IMR-90 (cell line): Measurements from ENCODE around the gene PPP1R15A. TPM values are rescaled to one million over a fixed set of nuclear protein-coding genes. Genes with fewer than 3 reads are reported as not detected.

ENCODE experiments used
- ATAC-seq: fragments of 200-7000 bp; cut with Tn5 transposase; 2 replicates; pipeline ENCODE4 v1.9.1; 2020; ENCODE audit warnings: low read depth, mild to moderate bottlenecking, moderate library complexity
- BruUV-seq: library from RNA; stranded (reverse); fragments of 400-500 nt; replicated peaks from 2 replicates; lab custom pipeline; 2021; lab: Mats Ljungman, UMichigan
- CTCF ChIA-PET: fragments of 300-600 bp; formaldehyde crosslinking; extraction: SDS; loops from one replicate; lab custom pipeline; 2021; ENCODE audit warnings: antibody characterized with exemption; lab: Yijun Ruan, JAX
- POLR2A ChIA-PET: fragments of 300-600 bp; sonication (Branson Sonifier 250); formaldehyde crosslinking; loops from one replicate; lab custom pipeline; 2022; ENCODE audit warnings: antibody characterized with exemption; ENCODE audit not compliant: unreplicated experiment; lab: Charles Lee
- DNase-seq: peaks from one replicate; pipeline ENCODE4 v3.0.0; 2013
- H2AFZ ChIP-seq: replicated peaks from 2 replicates; pipeline ENCODE3; 2013; ENCODE audit warnings: low read length, mild to moderate bottlenecking; ENCODE audit not compliant: poor library complexity
- H2AK5ac ChIP-seq: 2 replicates; pipeline ENCODE4 v1.6.1; 2013; ENCODE audit warnings: low read depth, low read length, inconsistent platforms
- H2AK9ac ChIP-seq: replicated peaks from 2 replicates; pipeline ENCODE3; 2013; ENCODE audit warnings: mild to moderate bottlenecking, low read depth, low read length, moderate library complexity; ENCODE audit not compliant: poor library complexity
- H2BK120ac ChIP-seq: 2 replicates; pipeline ENCODE4 v1.6.1; 2013; ENCODE audit warnings: low read depth, low read length, inconsistent platforms
- H2BK15ac ChIP-seq: 3 replicates; pipeline ENCODE4 v1.6.1; 2013; ENCODE audit warnings: low read depth, low read length, inconsistent platforms
- H2BK20ac ChIP-seq: 2 replicates; pipeline ENCODE4 v1.6.1; 2013; ENCODE audit warnings: low read depth, mild to moderate bottlenecking, inconsistent platforms, low read length, moderate library complexity
- H2BK5ac ChIP-seq: 2 replicates; pipeline ENCODE4 v1.6.1; 2013; ENCODE audit warnings: mild to moderate bottlenecking, low read depth, low read length, inconsistent platforms; ENCODE audit not compliant: poor library complexity, severe bottlenecking
- H3K14ac ChIP-seq: replicated peaks from 2 replicates; pipeline ENCODE4 v1.6.1; 2013; ENCODE audit warnings: low read depth, low read length, inconsistent platforms
- H3K18ac ChIP-seq: 2 replicates; pipeline ENCODE4 v1.6.1; 2013; ENCODE audit warnings: low read depth, low read length, control low read depth
- H3K23ac ChIP-seq: 2 replicates; pipeline ENCODE4 v1.6.1; 2013; ENCODE audit warnings: low read depth, low read length, inconsistent platforms
- H3K27ac ChIP-seq: 2 replicates; pipeline ENCODE4 v1.5.1; 2013; ENCODE audit warnings: mild to moderate bottlenecking, control low read depth, low read length; ENCODE audit not compliant: insufficient read depth
- H3K27me3 ChIP-seq: 2 replicates; pipeline ENCODE4 v1.6.1; 2013; ENCODE audit warnings: low read length; ENCODE audit not compliant: control insufficient read depth, insufficient read depth
- H3K36me3 ChIP-seq: 2 replicates; pipeline ENCODE4 v1.6.1; 2013; ENCODE audit warnings: low read length, mixed read lengths; ENCODE audit not compliant: control insufficient read depth, insufficient read depth
- H3K4ac ChIP-seq: 2 replicates; pipeline ENCODE4 v1.6.1; 2013; ENCODE audit warnings: low read depth, low read length, inconsistent platforms
- H3K4me1 ChIP-seq: 2 replicates; pipeline ENCODE4 v1.6.1; 2013; ENCODE audit warnings: low read length, mixed read lengths; ENCODE audit not compliant: control insufficient read depth, insufficient read depth
- H3K4me2 ChIP-seq: 2 replicates; pipeline ENCODE4 v1.6.1; 2013; ENCODE audit warnings: low read depth, mild to moderate bottlenecking, control low read depth, low read length, moderate library complexity
- H3K4me3 ChIP-seq: 2 replicates; pipeline ENCODE4 v1.5.1; 2013; ENCODE audit warnings: low read depth, mild to moderate bottlenecking, control low read depth, low read length, moderate library complexity; ENCODE audit not compliant: insufficient read depth
- H3K56ac ChIP-seq: 2 replicates; pipeline ENCODE4 v1.6.1; 2013; ENCODE audit warnings: low read length, inconsistent platforms; ENCODE audit not compliant: insufficient read depth; ENCODE audit errors: extremely low read depth
- H3K79me1 ChIP-seq, 2 experiments: 2 replicates each; pipeline ENCODE4 v1.6.1; 2013; ENCODE audit warnings: low read length in 2 of 2, inconsistent platforms in 1 of 2, low read depth in 1 of 2
- H3K9ac ChIP-seq: 2 replicates; pipeline ENCODE4 v1.6.1; 2013; ENCODE audit warnings: low read depth, low read length, control low read depth
- H3K9me1 ChIP-seq: 2 replicates; pipeline ENCODE4 v1.6.1; 2013; ENCODE audit warnings: low read length, inconsistent platforms; ENCODE audit not compliant: insufficient read depth
- H3K9me3 ChIP-seq: 2 replicates; pipeline ENCODE4 v1.6.1; 2013; ENCODE audit warnings: low read length; ENCODE audit not compliant: control insufficient read depth, insufficient read depth
- H4K20me1 ChIP-seq: 2 replicates; pipeline ENCODE4 v1.6.1; 2013; ENCODE audit warnings: low read length, inconsistent platforms; ENCODE audit not compliant: insufficient read depth
- H4K5ac ChIP-seq: 2 replicates; pipeline ENCODE4 v1.6.1; 2013; ENCODE audit warnings: mild to moderate bottlenecking, low read depth, low read length, control low read depth
- H4K8ac ChIP-seq, 2 experiments: 2 replicates each; pipeline ENCODE4 v1.6.1; 2013; ENCODE audit warnings: low read depth in 2 of 2, low read length in 2 of 2, control low read depth in 1 of 2, inconsistent platforms in 1 of 2
- H4K91ac ChIP-seq: 2 replicates; pipeline ENCODE4 v1.6.1; 2013; ENCODE audit warnings: low read depth, low read length, inconsistent platforms; ENCODE audit not compliant: insufficient read depth
- CEBPB ChIP-seq: IDR thresholded peaks from 2 replicates; pipeline ENCODE4 v1.6.1; 2012; ENCODE audit warnings: low read depth, low read length, improper control_type of control experiment
- CHD1 ChIP-seq: IDR thresholded peaks from 2 replicates; pipeline ENCODE4 v1.6.1; 2012; ENCODE audit warnings: low read depth, low read length, improper control_type of control experiment
- MAZ ChIP-seq: IDR thresholded peaks from 2 replicates; pipeline ENCODE4 v1.6.1; 2012; ENCODE audit warnings: low read depth, mild to moderate bottlenecking, low read length, improper control_type of control experiment, moderate library complexity, borderline replicate concordance
- MXI1 ChIP-seq: IDR thresholded peaks from 2 replicates; pipeline ENCODE4 v1.6.1; 2012; ENCODE audit warnings: low read depth, mild to moderate bottlenecking, low read length, moderate library complexity, borderline replicate concordance
- RFX5 ChIP-seq: IDR thresholded peaks from 2 replicates; pipeline ENCODE4 v1.8.0; 2012; ENCODE audit warnings: low read depth, mild to moderate bottlenecking, low read length, moderate library complexity
- WGBS, 2 experiments: methylation state at CpG; one replicate each; pipeline versions ENCODE4 v1.1.5 to v1.1.7; 2013; ENCODE audit warnings: missing lambda C conversion rate in 2 of 2; ENCODE audit not compliant: insufficient read length in 1 of 2; ENCODE audit errors: extremely low coverage in 2 of 2; 5-methylcytosine and 5-hydroxymethylcytosine counted together
- dilution Hi-C: fragments of 300-500 bp; cut with HindIII; formaldehyde crosslinking; loops from one replicate; pipeline ENCODE4 v1.14.3; 2018; ENCODE audit warnings: low sequenced_read_pairs; ENCODE audit not compliant: unreplicated experiment
- in situ Hi-C: fragments of 300-500 bp; cut with MboI; formaldehyde crosslinking; loops from 3 replicates; pipeline ENCODE4 v1.14.3; 2019; ENCODE audit warnings: low sequenced_read_pairs, inconsistent platforms, mixed read lengths
- intact Hi-C: fragments of 100-400 bp; cut with micrococcal nuclease; formaldehyde crosslinking; loops from 2 replicates; pipeline ENCODE4 v1.10.0; 2022
- polyA plus RNA-seq, 3 experiments: library from polyadenylated mRNA; depleted of rRNA; stranded (reverse); fragments of >200 nt; gene quantifications; 2 replicates each; pipeline ENCODE4 v1.2.3, GENCODE V29; 2012; ENCODE audit warnings: low replicate concordance in 1 of 3
- total RNA-seq: library from RNA; depleted of rRNA; stranded (reverse); fragments of >200 nt; gene quantifications from 2 replicates; pipeline ENCODE4 v1.2.3, GENCODE V29; 2012

The PPP1R15A gene
- total and polyA plus RNA-seq, 2 of the 4 experiments (the other 2 are of a cell fraction) = 26.7 to 87.7 TPM

DNA sequence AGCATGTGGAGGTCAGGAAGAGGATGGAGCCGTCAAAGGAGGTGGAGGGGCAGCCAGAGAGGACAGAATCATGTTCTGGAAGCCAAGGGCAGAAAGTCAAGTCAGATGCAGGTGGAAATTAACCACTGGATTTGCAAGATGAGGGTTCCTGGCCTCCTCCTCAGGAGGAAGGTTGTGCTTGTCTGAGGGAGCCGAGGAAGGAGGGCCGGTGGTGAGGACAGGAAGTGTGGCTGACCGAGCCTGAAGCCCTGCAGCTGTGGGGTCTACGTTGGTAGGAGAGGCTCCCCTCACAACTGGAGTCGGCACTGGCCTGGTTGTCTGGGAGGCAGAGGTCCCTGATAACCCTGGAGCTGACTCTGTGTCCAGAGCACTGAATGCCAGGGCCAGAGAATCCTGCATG lies 45.9 kb downstream of the PPP1R15A start:
- Histone ChIP-seq H3K18ac (no peak overlapping the region), H3K23ac (no peak overlapping the region), H4K20me1 (no peaks in the 10 kb centered on the region; the same call in 1 of the 2 replicates), H3K56ac (no peak overlapping the region), H3K4me1 (no peaks in the 10 kb centered on the region), H2AK9ac (no peak overlapping the region), H3K79me1 (0 out of 4 replicates have a peak, but pooled peaks cover 0 to 8% of the 10 kb centered on the region in 2 experiments), H4K91ac (no peak overlapping the region), H3K9ac (no peak overlapping the region), H3K4me2 (no peak overlapping the region), H2AK5ac (no peak overlapping the region), H3K4ac (no peak overlapping the region), H3K36me3 (peaks cover 60% of the 10 kb centered on the region), H3K9me3 (no peaks in the 10 kb centered on the region), H3K27me3 (no peaks in the 10 kb centered on the region), H4K5ac (no peak overlapping the region), H2AFZ (no peak overlapping the region), H3K4me3 (no peak overlapping the region), H4K8ac (no peak overlapping the region), H2BK20ac (no peak overlapping the region), H3K27ac (no peak overlapping the region), H2BK5ac (no peak overlapping the region), H2BK15ac (no peak overlapping the region), H3K14ac (no peak overlapping the region), H3K9me1 (0 out of 2 replicates have a peak, but pooled peaks cover 3% of the 10 kb centered on the region), H2BK120ac (no peak overlapping the region)
- no peak for TF ChIP-seq CEBPB
- no peak for TF ChIP-seq MXI1
- TF ChIP-seq RFX5 = no peak
- no peak for TF ChIP-seq CHD1
- no peak for TF ChIP-seq MAZ
- DNase-seq (no peak), ATAC-seq (no peak)
- WGBS, 2 experiments = 88% methylated on average over 1 of the region's 6 CpGs; no CpG with 5 or more reads in 1 of the 2 experiments
- ChIA-PET CTCF (interaction anchor here (0.6 kb wide), 2 partner anchors 12 to 47 kb away, joined by 3 to 4 read pairs; partner anchors contain the start of gene FTL), POLR2A (no interaction called here)
- no TSS peak for BruUV-seq
- intact Hi-C loops = no loop called here
- dilution Hi-C loops = no loop called here
- in situ Hi-C loops = no loop called here
